Medulla oblongata (tissue), 1 donor: ENCODE results near the gene IAH1.
"Not testable (repeated sequence)": the region's sequence is repeated elsewhere in the genome, so short reads cannot be mapped to it uniquely, and the experiment has no call there.

Source experiments
- DNase-seq: peaks from one replicate; pipeline ENCODE4 v3.0.0-alpha.2; 2015; ENCODE audit errors: extremely low spot score

The IAH1 gene

GRCh38 chr2:9473308-9473984, 905 bp upstream of the IAH1 start:
- DNase-seq: no peak

DNA sequence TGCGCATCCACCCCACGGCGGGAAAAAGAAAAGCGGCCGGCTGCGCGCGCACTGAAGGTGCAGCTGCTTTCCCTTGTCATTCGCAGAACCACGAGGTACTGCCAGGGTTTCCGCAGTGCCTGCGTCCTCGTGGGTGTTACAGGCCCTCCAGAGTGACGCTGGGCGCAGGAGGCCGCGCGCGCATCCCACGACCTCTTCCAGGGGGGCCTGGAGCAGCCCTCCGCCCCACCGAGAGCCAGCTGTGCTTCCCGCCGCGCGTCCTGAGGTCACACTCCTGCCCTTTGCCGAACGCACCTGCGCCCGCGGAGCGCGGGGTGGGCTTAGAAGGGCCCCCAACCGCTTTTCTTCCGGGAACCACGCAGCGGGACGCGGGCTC, 378 bp upstream of the IAH1 start:
- DNase-seq: peak; percentile 36

- DNase-seq: no peak
Measured at GRCh38 chr2:9477914-9478313, 3.6 kb downstream of the IAH1 start.

- no peak for DNase-seq
Measured at GRCh38 chr2:9478526-9478925, 4.2 kb downstream of the IAH1 start.

DNA sequence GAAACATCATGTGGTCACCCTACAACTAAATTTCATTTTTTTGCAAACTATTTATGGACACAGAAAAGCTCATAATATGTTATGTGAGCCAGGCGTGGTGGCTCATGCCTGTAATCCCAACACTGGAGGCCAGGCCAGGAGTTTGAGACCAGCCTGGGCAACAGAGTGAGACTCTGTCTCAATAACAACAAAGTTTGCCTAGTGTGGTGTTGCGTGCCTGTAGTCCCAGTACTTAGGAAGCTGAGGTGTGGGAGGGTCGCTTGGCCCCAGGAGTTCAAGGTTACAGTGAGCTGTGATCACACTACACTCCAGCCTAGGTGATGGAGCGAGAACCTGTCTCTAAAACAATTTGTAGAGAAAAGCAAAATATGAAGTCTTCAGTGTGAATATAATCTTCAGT, 5.8 kb downstream of the IAH1 start:
- no peak for DNase-seq

DNA sequence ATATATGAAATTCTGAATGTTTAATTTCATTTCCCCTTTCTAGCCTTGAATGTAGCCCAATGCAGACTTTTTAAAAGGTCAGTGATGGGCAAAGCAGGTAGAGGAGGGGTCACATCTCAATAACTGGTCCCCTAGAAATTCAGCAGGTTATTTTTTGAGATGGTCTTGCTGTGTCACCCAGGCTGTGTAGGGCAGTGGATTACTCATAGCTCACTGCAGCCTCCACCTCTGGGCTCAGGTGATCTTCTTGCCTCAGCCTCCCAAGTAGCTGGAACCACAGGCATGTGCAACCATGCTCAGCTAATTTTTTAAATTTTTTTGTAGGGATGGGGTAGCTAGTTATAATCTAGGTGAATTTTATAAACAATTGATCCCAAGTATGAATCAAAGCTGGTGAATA, 8.8 kb downstream of the IAH1 start:
- no peak for DNase-seq

- no peak for DNase-seq
Measured at GRCh38 chr2:9484533-9484932, 10.2 kb downstream of the IAH1 start.

DNA sequence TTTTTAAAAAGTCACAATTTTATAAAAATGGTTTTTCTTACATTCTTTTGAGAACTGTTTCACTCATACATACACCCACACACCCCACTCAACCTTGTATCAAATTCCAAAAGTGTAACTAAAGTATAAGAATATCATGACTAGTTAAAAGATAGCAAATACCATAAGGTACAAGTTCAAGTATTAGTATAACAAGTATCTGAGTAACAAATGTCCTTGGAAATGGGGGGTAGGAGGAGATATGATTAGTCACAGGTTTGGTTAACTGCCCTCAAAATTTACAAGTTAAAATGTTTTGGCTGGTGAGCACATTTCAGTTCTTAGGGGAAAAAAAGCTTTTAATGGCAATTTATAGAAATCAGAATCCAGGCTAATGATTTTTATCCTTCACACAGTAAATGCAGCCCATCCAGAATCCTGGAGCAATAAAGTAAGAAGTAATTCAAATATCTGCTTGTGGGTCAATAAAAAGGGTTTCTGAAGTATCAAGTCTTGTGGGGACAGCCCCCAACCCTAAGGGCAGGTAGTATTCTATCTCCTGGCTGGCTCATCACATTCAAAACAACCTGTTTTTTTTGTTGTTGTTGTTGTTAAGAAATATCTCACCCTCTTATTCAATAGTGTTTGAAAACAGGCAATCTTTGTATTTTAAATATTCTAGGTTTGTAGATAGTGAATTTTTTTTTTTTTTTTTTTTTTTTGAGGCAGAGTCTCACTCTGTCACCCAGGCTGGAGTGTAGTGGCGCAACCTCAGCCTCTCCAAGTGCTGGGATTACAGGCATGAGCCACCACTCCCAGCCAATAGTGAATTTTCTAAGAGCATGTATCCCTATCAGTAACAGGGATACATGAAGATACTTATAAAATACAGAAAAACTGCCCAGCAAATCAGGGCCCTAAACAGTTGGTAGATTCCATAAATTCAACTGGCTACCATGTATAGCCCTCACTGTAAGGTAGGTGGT, 14.5 kb downstream of the IAH1 start:
- DNase-seq: no peak

GRCh38 chr2:9490789-9491188, 16.4 kb downstream of the IAH1 start:
- DNase-seq: no peak

DNA sequence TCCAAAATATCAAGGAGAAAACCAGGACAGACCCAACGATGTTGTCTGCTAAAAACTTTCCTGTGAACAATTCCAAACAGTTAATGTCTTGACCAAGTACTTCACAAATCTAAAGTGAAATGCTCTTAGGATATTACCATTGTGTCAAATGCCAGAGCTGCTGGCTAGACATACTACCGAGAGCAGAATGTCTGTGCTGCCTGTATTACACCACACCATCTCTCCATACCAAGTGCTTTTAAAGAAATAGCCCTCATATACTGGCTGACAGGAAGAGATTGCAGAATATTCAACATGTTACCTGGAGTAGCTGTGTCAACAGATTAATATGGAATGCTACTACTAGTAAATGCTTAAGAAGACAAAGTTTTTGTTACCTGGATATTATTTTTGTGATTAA, 18.6 kb downstream of the IAH1 start:
- no peak for DNase-seq

DNA sequence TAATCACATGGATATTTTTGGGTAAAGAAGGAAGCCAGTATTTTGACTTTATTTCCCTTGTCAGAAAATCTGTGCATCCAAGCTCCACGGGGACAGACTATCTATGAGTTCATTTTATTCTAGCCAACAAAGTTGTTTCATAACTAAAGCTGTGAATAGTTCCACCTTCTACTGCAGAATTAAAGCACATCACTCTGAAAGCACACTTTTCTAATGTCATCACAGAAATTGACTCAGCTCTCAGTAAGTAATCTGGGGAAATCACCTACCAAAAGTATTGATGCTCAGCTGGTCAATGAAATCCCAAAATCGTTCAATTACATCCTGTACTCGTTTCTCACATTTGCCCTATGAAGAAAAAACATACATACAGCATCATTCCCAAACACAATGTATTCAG, 19.1 kb downstream of the IAH1 start:
- no peak for DNase-seq

GRCh38 chr2:9494081-9494480, 19.7 kb downstream of the IAH1 start:
- no peak for DNase-seq

GRCh38 chr2:9497017-9497416, 22.7 kb downstream of the IAH1 start:
- DNase-seq: no peak

GRCh38 chr2:9498210-9498609, 23.9 kb downstream of the IAH1 start:
- no peak for DNase-seq

GRCh38 chr2:9508931-9509330, 34.6 kb downstream of the IAH1 start:
- DNase-seq: no peak

GRCh38 chr2:9513946-9514345, 39.6 kb downstream of the IAH1 start:
- DNase-seq: not testable (repeated sequence)

DNA sequence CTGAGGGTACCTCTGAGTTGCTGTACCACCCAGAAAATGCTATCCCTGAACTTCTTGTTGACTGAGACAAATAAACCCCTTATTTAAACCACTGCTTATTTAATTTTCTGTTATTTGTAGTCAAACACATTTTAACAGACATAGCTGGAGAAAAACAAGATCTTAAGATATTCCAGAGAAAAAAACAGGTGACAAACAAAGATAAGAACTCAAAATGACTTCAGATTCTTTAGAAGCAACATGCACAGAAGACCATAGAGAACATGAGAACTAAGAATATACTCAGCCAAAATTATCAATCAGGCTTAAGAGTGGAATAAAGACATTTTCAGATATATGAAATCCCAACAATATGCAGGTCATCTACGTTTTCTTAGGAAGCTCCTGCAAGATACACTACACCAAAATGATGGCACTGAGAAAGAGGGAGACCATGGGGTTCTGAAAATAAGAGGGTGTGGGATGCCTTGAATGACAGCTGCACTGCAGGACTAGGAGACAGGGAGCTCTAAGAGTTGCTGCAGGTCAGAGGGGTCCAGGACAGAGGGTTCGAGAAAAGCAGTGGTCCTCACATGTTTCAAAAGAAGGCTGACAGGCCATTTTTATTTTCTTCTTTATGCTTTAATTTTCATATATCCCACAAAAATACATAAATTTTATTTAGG, 42.9 kb downstream of the IAH1 start:
- DNase-seq: no peak

- DNase-seq: no peak
Measured at GRCh38 chr2:9518163-9518562, 43.8 kb downstream of the IAH1 start.

GRCh38 chr2:9518780-9519179, 44.4 kb downstream of the IAH1 start:
- DNase-seq: no peak

DNA sequence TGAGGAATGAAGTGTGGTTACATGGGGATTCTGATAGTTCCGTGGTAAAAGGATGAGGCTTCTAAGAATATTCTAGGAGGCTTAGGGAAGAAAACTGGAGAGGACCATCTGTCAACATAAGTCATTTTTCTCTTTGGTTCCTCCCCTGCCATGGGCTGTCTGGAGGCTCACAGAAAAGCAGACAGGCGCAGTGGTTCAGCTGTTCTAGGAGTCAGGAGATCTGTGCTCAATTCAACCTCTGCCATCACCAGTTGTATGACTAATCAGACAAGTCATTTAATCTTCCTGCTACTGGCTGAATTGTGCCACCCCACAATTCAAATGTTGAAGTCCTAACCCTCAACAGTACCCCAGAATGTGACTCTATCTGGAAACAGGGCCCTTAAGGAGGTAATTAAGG, 44.9 kb downstream of the IAH1 start:
- DNase-seq: no peak

GRCh38 chr2:9524291-9524690, 49.9 kb downstream of the IAH1 start:
- no peak for DNase-seq

DNA sequence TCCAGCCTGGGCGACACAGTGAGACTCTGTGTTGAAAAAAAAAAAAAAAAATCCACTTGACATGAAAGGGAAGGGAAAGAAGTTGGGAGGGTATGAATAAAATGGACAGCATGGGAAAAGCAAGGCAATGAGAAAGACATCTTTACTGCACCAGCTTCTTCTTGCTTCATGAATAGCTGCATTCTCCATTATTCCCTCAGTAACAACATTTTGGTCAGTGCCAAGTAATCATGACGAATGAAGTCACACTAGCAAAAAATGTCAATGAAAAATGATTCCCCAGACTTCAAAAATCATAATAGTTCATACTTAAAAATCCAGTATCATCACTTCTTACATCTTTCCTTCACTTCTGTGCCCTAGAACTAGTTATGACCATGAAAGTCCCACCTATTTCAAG, 50.9 kb downstream of the IAH1 start:
- DNase-seq: peak; percentile 69
